ENCODE results near the gene CDPF1. TPM values are rescaled to one million over a fixed set of nuclear protein-coding genes. Genes with fewer than 3 reads are reported as not detected.
"Not testable (repeated sequence)": the region's sequence is repeated elsewhere in the genome, so short reads cannot be mapped to it uniquely, and the experiment has no call there.

Gene CDPF1
- polyA plus RNA-seq, 2 donors: 6.6 to 7.4 TPM

GRCh38 chr22:46214149-46214548, 35.9 kb downstream of the CDPF1 start:
- H3K9me3 ChIP-seq (ENCODE audit: control insufficient read depth in 2 of 2, insufficient read depth in 1 of 2, low read depth in 1 of 2, low read length in 1 of 2): peaks cover 0 to 2% of the 10 kb centered on the region in 2 donors
- H3K4me1 ChIP-seq (ENCODE audit: control insufficient read depth in 2 of 2, insufficient read depth in 2 of 2, low read length in 1 of 2): no peaks in the 10 kb centered on the region
- 97% methylated on average over 29 of the region's 29 CpGs for WGBS, 2 donors
- no peak overlapping the region for H3K27ac ChIP-seq (ENCODE audit: low read depth in 2 of 2, low read length in 1 of 2)
- H3K27me3 ChIP-seq (ENCODE audit: control insufficient read depth in 1 of 2, insufficient read depth in 2 of 2, low read length in 2 of 2): no peaks in the 10 kb centered on the region
- no peak overlapping the region for H3K4me3 ChIP-seq (ENCODE audit: low read depth in 1 of 2, low read length in 2 of 2)
- peaks cover 7 to 15% of the 10 kb centered on the region in 2 donors for H3K36me3 ChIP-seq (ENCODE audit: control insufficient read depth in 2 of 2, insufficient read depth in 2 of 2, low read length in 1 of 2)

GRCh38 chr22:46213052-46213451, 37.0 kb downstream of the CDPF1 start:
- Histone ChIP-seq H3K27me3 (ENCODE audit: control insufficient read depth in 1 of 2, insufficient read depth in 2 of 2, low read length in 2 of 2) (no peaks in the 10 kb centered on the region), H3K36me3 (ENCODE audit: control insufficient read depth in 2 of 2, insufficient read depth in 2 of 2, low read length in 1 of 2) (peaks cover 7 to 15% of the 10 kb centered on the region in 2 donors), H3K4me3 (ENCODE audit: low read depth in 1 of 2, low read length in 2 of 2) (no peak overlapping the region), H3K9me3 (ENCODE audit: control insufficient read depth in 2 of 2, insufficient read depth in 1 of 2, low read depth in 1 of 2, low read length in 1 of 2) (peaks cover 0 to 2% of the 10 kb centered on the region in 2 donors), H3K27ac (ENCODE audit: low read depth in 2 of 2, low read length in 1 of 2) (no peak overlapping the region), H3K4me1 (ENCODE audit: control insufficient read depth in 2 of 2, insufficient read depth in 2 of 2, low read length in 1 of 2) (no peaks in the 10 kb centered on the region)
- WGBS, 2 donors: 92 to 94% methylated on average over 4 of the region's 4 CpGs

- H3K27ac ChIP-seq (ENCODE audit: low read depth in 2 of 2, low read length in 1 of 2): no peak overlapping the region
- 88 to 89% methylated on average over 4 of the region's 4 CpGs for WGBS, 2 donors
- no peaks in the 10 kb centered on the region for H3K4me1 ChIP-seq (ENCODE audit: control insufficient read depth in 2 of 2, insufficient read depth in 2 of 2, low read length in 1 of 2)
- H3K9me3 ChIP-seq (ENCODE audit: control insufficient read depth in 2 of 2, insufficient read depth in 1 of 2, low read depth in 1 of 2, low read length in 1 of 2): peaks cover 0 to 2% of the 10 kb centered on the region in 2 donors
- H3K27me3 ChIP-seq (ENCODE audit: control insufficient read depth in 1 of 2, insufficient read depth in 2 of 2, low read length in 2 of 2): no peaks in the 10 kb centered on the region
- peaks cover 7 to 15% of the 10 kb centered on the region in 2 donors for H3K36me3 ChIP-seq (ENCODE audit: control insufficient read depth in 2 of 2, insufficient read depth in 2 of 2, low read length in 1 of 2)
- H3K4me3 ChIP-seq (ENCODE audit: low read depth in 1 of 2, low read length in 2 of 2): no peak overlapping the region
Observed at GRCh38 chr22:46212195-46212594, 37.9 kb downstream of the CDPF1 start.

- WGBS, 2 donors: 96 to 97% methylated on average over 1 of the region's 1 CpG
- Histone ChIP-seq H3K4me1 (ENCODE audit: control insufficient read depth in 2 of 2, insufficient read depth in 2 of 2, low read length in 1 of 2) (no peaks in the 10 kb centered on the region), H3K4me3 (ENCODE audit: low read depth in 1 of 2, low read length in 2 of 2) (no peak overlapping the region), H3K27ac (ENCODE audit: low read depth in 2 of 2, low read length in 1 of 2) (no peak overlapping the region), H3K27me3 (ENCODE audit: control insufficient read depth in 1 of 2, insufficient read depth in 2 of 2, low read length in 2 of 2) (no peaks in the 10 kb centered on the region), H3K9me3 (ENCODE audit: control insufficient read depth in 2 of 2, insufficient read depth in 1 of 2, low read depth in 1 of 2, low read length in 1 of 2) (peaks cover 0 to 2% of the 10 kb centered on the region in 2 donors), H3K36me3 (ENCODE audit: control insufficient read depth in 2 of 2, insufficient read depth in 2 of 2, low read length in 1 of 2) (peaks cover 3 to 7% of the 10 kb centered on the region in 2 donors)
Observed at GRCh38 chr22:46209262-46209661, 40.8 kb downstream of the CDPF1 start.

- peaks cover 4 to 7% of the 10 kb centered on the region in 2 donors for H3K36me3 ChIP-seq (ENCODE audit: control insufficient read depth in 2 of 2, insufficient read depth in 2 of 2, low read length in 1 of 2)
- H3K4me3 ChIP-seq (ENCODE audit: low read depth in 1 of 2, low read length in 2 of 2): no peak overlapping the region
- H3K9me3 ChIP-seq (ENCODE audit: control insufficient read depth in 2 of 2, insufficient read depth in 1 of 2, low read depth in 1 of 2, low read length in 1 of 2): no peaks in the 10 kb centered on the region
- no peaks in the 10 kb centered on the region for H3K27me3 ChIP-seq (ENCODE audit: control insufficient read depth in 1 of 2, insufficient read depth in 2 of 2, low read length in 2 of 2)
- H3K4me1 ChIP-seq (ENCODE audit: control insufficient read depth in 2 of 2, insufficient read depth in 2 of 2, low read length in 1 of 2): no peaks in the 10 kb centered on the region
- WGBS, 2 donors: 79 to 84% methylated on average over 7 of the region's 7 CpGs
- H3K27ac ChIP-seq (ENCODE audit: low read depth in 2 of 2, low read length in 1 of 2): no peak overlapping the region
Observed at GRCh38 chr22:46203601-46203980, 46.5 kb downstream of the CDPF1 start.

GRCh38 chr22:46202897-46203600, 47.0 kb downstream of the CDPF1 start:
- Histone ChIP-seq H3K9me3 (ENCODE audit: control insufficient read depth in 2 of 2, insufficient read depth in 1 of 2, low read depth in 1 of 2, low read length in 1 of 2) (no peaks in the 10 kb centered on the region), H3K27ac (ENCODE audit: low read depth in 2 of 2, low read length in 1 of 2) (no peak overlapping the region), H3K36me3 (ENCODE audit: control insufficient read depth in 2 of 2, insufficient read depth in 2 of 2, low read length in 1 of 2) (peaks cover 4 to 7% of the 10 kb centered on the region in 2 donors), H3K4me3 (ENCODE audit: low read depth in 1 of 2, low read length in 2 of 2) (no peak overlapping the region), H3K27me3 (ENCODE audit: control insufficient read depth in 1 of 2, insufficient read depth in 2 of 2, low read length in 2 of 2) (no peaks in the 10 kb centered on the region), H3K4me1 (ENCODE audit: control insufficient read depth in 2 of 2, insufficient read depth in 2 of 2, low read length in 1 of 2) (no peaks in the 10 kb centered on the region)
- WGBS, 2 donors: 88 to 94% methylated on average over 12 of the region's 12 CpGs

GRCh38 chr22:46201059-46201757, 48.9 kb downstream of the CDPF1 start:
- H3K4me3 ChIP-seq (ENCODE audit: low read depth in 1 of 2, low read length in 2 of 2): no peak overlapping the region
- no peaks in the 10 kb centered on the region for H3K4me1 ChIP-seq (ENCODE audit: control insufficient read depth in 2 of 2, insufficient read depth in 2 of 2, low read length in 1 of 2)
- no peaks in the 10 kb centered on the region for H3K27me3 ChIP-seq (ENCODE audit: control insufficient read depth in 1 of 2, insufficient read depth in 2 of 2, low read length in 2 of 2)
- peaks cover 4 to 7% of the 10 kb centered on the region in 2 donors for H3K36me3 ChIP-seq (ENCODE audit: control insufficient read depth in 2 of 2, insufficient read depth in 2 of 2, low read length in 1 of 2)
- no peaks in the 10 kb centered on the region for H3K9me3 ChIP-seq (ENCODE audit: control insufficient read depth in 2 of 2, insufficient read depth in 1 of 2, low read depth in 1 of 2, low read length in 1 of 2)
- no peak overlapping the region for H3K27ac ChIP-seq (ENCODE audit: low read depth in 2 of 2, low read length in 1 of 2)
- WGBS, 2 donors: 68 to 74% methylated on average over 17 of the region's 17 CpGs

GRCh38 chr22:46198806-46199205, 51.3 kb downstream of the CDPF1 start:
- 93 to 95% methylated on average over 18 of the region's 18 CpGs for WGBS, 2 donors
- not testable (repeated sequence) for H3K4me1 ChIP-seq (ENCODE audit: control insufficient read depth in 2 of 2, insufficient read depth in 2 of 2, low read length in 1 of 2); H3K36me3 ChIP-seq (ENCODE audit: control insufficient read depth in 2 of 2, insufficient read depth in 2 of 2, low read length in 1 of 2); H3K27ac ChIP-seq (ENCODE audit: low read depth in 2 of 2, low read length in 1 of 2); H3K4me3 ChIP-seq (ENCODE audit: low read depth in 1 of 2, low read length in 2 of 2); H3K9me3 ChIP-seq (ENCODE audit: control insufficient read depth in 2 of 2, insufficient read depth in 1 of 2, low read depth in 1 of 2, low read length in 1 of 2); H3K27me3 ChIP-seq (ENCODE audit: control insufficient read depth in 1 of 2, insufficient read depth in 2 of 2, low read length in 2 of 2)

GRCh38 chr22:46198274-46198673, 51.8 kb downstream of the CDPF1 start:
- no peaks in the 10 kb centered on the region for H3K9me3 ChIP-seq (ENCODE audit: control insufficient read depth in 2 of 2, insufficient read depth in 1 of 2, low read depth in 1 of 2, low read length in 1 of 2)
- no peak overlapping the region for H3K4me3 ChIP-seq (ENCODE audit: low read depth in 1 of 2, low read length in 2 of 2)
- H3K27me3 ChIP-seq (ENCODE audit: control insufficient read depth in 1 of 2, insufficient read depth in 2 of 2, low read length in 2 of 2): no peaks in the 10 kb centered on the region
- H3K27ac ChIP-seq (ENCODE audit: low read depth in 2 of 2, low read length in 1 of 2): no peak overlapping the region
- WGBS, 2 donors: 91 to 95% methylated on average over 18 of the region's 18 CpGs
- H3K4me1 ChIP-seq (ENCODE audit: control insufficient read depth in 2 of 2, insufficient read depth in 2 of 2, low read length in 1 of 2): no peaks in the 10 kb centered on the region
- H3K36me3 ChIP-seq (ENCODE audit: control insufficient read depth in 2 of 2, insufficient read depth in 2 of 2, low read length in 1 of 2): peaks cover 2 to 3% of the 10 kb centered on the region in 2 donors

GRCh38 chr22:46196278-46196677, 53.8 kb downstream of the CDPF1 start:
- Histone ChIP-seq H3K27me3 (ENCODE audit: control insufficient read depth in 1 of 2, insufficient read depth in 2 of 2, low read length in 2 of 2) (no peaks in the 10 kb centered on the region), H3K4me1 (ENCODE audit: control insufficient read depth in 2 of 2, insufficient read depth in 2 of 2, low read length in 1 of 2) (no peaks in the 10 kb centered on the region), H3K27ac (ENCODE audit: low read depth in 2 of 2, low read length in 1 of 2) (no peak overlapping the region), H3K4me3 (ENCODE audit: low read depth in 1 of 2, low read length in 2 of 2) (no peak overlapping the region), H3K36me3 (ENCODE audit: control insufficient read depth in 2 of 2, insufficient read depth in 2 of 2, low read length in 1 of 2) (peaks cover 2 to 5% of the 10 kb centered on the region in 2 donors), H3K9me3 (ENCODE audit: control insufficient read depth in 2 of 2, insufficient read depth in 1 of 2, low read depth in 1 of 2, low read length in 1 of 2) (no peaks in the 10 kb centered on the region)
- 83 to 86% methylated on average over 8 of the region's 8 CpGs for WGBS, 2 donors

All from esophagus (tissue), 2 donors.